ENCODE measurements around the gene PLXDC2.

Gene PLXDC2

DNA sequence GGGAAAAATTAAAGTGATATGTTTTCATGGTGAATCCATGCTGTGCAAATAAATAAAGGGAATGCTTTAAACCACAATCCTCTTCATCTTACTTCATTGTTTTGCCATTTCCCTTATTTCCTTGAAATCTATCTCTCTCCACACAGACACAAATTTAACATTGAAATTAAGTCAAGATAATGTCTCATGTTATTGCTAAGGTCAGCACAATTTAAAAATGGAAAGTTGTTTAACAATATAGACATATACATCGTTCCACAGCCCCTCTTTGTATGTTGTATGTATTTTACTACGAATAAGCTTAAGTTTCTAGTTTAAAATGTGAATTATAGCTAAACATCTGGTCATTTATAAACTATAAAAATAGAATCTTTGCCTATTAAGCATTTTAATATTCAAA lies 256.9 kb downstream of the PLXDC2 start:
- TF ChIP-seq, protein P1, sequence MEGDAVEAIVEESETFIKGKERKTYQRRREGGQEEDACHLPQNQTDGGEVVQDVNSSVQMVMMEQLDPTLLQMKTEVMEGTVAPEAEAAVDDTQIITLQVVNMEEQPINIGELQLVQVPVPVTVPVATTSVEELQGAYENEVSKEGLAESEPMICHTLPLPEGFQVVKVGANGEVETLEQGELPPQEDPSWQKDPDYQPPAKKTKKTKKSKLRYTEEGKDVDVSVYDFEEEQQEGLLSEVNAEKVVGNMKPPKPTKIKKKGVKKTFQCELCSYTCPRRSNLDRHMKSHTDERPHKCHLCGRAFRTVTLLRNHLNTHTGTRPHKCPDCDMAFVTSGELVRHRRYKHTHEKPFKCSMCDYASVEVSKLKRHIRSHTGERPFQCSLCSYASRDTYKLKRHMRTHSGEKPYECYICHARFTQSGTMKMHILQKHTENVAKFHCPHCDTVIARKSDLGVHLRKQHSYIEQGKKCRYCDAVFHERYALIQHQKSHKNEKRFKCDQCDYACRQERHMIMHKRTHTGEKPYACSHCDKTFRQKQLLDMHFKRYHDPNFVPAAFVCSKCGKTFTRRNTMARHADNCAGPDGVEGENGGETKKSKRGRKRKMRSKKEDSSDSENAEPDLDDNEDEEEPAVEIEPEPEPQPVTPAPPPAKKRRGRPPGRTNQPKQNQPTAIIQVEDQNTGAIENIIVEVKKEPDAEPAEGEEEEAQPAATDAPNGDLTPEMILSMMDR (IDR thresholded peaks at IDR 0.05; ENCODE audit: control extremely low read depth, extremely low read depth, low read depth, missing control alignments): no peak
- ChIA-PET CTCF (no interaction called here), POLR2A (no interaction called here)
- DNase-seq (ENCODE audit: extremely low spot score): no peak

GRCh38 chr10:20075713-20076112 lies 259.5 kb downstream of the PLXDC2 start:
- TF ChIP-seq, protein P1 (IDR thresholded peaks at IDR 0.05; ENCODE audit: control extremely low read depth, extremely low read depth, low read depth, missing control alignments): no peak
- no peak for DNase-seq (ENCODE audit: extremely low spot score)
- POLR2A ChIA-PET: no interaction called here
- CTCF ChIA-PET: no interaction called here

- TF ChIP-seq, protein P1 (IDR thresholded peaks at IDR 0.05; ENCODE audit: control extremely low read depth, extremely low read depth, low read depth, missing control alignments): no peak
- POLR2A ChIA-PET: no interaction called here
These were observed 268.2 kb downstream of the PLXDC2 start for GRCh38 chr10:20084451-20084850.

GRCh38 chr10:20085115-20085514 lies 268.9 kb downstream of the PLXDC2 start:
- CTCF ChIA-PET: no interaction called here
- DNase-seq (ENCODE audit: extremely low spot score): no peak
- TF ChIP-seq, protein P1 (IDR thresholded peaks at IDR 0.05; ENCODE audit: control extremely low read depth, extremely low read depth, low read depth, missing control alignments): no peak
- POLR2A ChIA-PET: no interaction called here

More at GRCh38 chr10:20084451-20084850, 268.2 kb downstream of the PLXDC2 start:
- no peak for DNase-seq (ENCODE audit: extremely low spot score)
- CTCF ChIA-PET: no interaction called here

DNA sequence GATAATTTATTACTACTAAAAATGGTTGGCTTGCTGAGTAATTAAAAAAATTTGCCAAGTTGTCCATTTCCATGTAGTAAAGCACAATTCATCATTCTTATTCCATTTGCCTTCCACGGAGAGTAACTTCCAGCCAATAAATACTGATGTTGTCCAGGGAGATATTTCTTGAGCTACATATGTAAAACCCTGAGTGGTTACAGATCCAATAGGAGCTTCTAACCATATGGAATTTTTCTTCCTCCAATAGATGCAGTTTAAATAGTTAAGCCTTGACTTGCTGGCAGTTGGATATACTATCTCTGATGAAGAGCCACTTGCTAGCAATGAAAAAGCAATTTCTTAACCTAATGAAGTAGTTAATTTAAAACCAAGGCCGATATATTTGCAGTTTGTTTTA lies 271.1 kb downstream of the PLXDC2 start:
- TF ChIP-seq, protein P1 (IDR thresholded peaks at IDR 0.05; ENCODE audit: control extremely low read depth, extremely low read depth, low read depth, missing control alignments): no peak
- POLR2A ChIA-PET: no interaction called here
- DNase-seq (ENCODE audit: extremely low spot score): no peak
- CTCF ChIA-PET: no interaction called here

GRCh38 chr10:20088061-20088701 lies 271.9 kb downstream of the PLXDC2 start:
- ChIA-PET POLR2A (no interaction called here), CTCF (no interaction called here)
- no peak for DNase-seq (ENCODE audit: extremely low spot score)

More at GRCh38 chr10:20088061-20088701, 271.9 kb downstream of the PLXDC2 start:
- TF ChIP-seq, protein P1 (IDR thresholded peaks at IDR 0.05; ENCODE audit: control extremely low read depth, extremely low read depth, low read depth, missing control alignments): no peak

All from GM10248 (cell line).